RPMI7951 (cell line): ENCODE results near the gene STOX2. TPM values are rescaled to one million over a fixed set of nuclear protein-coding genes. Genes with fewer than 3 reads are reported as not detected.

Experiments used
- DNase-seq: peaks from one replicate; pipeline ENCODE4 v3.0.0-alpha.2; 2012; ENCODE audit warnings: low read depth
- total RNA-seq: library from RNA; depleted of rRNA; stranded (reverse); fragments of >200 nt; shearing (Covaris generic); gene quantifications from 2 replicates; pipeline ENCODE4 v1.2.3, GENCODE V29; 2014

STOX2 gene
- total RNA-seq, 1 experiment from 2014 or later: not detected

- DNase-seq: no peak
Measured at GRCh38 chr4:183986971-183987946, 82.2 kb downstream of the STOX2 start.

- peak; percentile 1 for DNase-seq
Measured at GRCh38 chr4:183987987-183988392, 82.9 kb downstream of the STOX2 start.

- DNase-seq: no peak
Measured at GRCh38 chr4:183988874-183989273, 83.8 kb downstream of the STOX2 start.

- no peak for DNase-seq
Measured at GRCh38 chr4:183989461-183989860, 84.4 kb downstream of the STOX2 start.

- DNase-seq: no peak
Measured at GRCh38 chr4:183989931-183990330, 84.8 kb downstream of the STOX2 start.

GRCh38 chr4:183993676-183994075 is 88.6 kb downstream of the STOX2 start:
- no peak for DNase-seq

GRCh38 chr4:183995570-183995969 is 90.5 kb downstream of the STOX2 start:
- DNase-seq: no peak

- DNase-seq: no peak
Measured at GRCh38 chr4:183996868-183997267, 91.8 kb downstream of the STOX2 start.

GRCh38 chr4:183999435-183999834 is 94.3 kb downstream of the STOX2 start:
- DNase-seq: no peak

- no peak for DNase-seq
Measured at GRCh38 chr4:184000457-184001396, 95.6 kb downstream of the STOX2 start.

GRCh38 chr4:184003433-184003832 is 98.3 kb downstream of the STOX2 start:
- no peak for DNase-seq

- DNase-seq: no peak
Measured at GRCh38 chr4:184007891-184008290, 102.8 kb downstream of the STOX2 start.

GRCh38 chr4:184010696-184011095 is 105.6 kb downstream of the STOX2 start:
- DNase-seq: no peak

GRCh38 chr4:184011826-184012380 is 106.8 kb downstream of the STOX2 start:
- DNase-seq: no peak

GRCh38 chr4:184012937-184013336 is 107.8 kb downstream of the STOX2 start:
- DNase-seq: no peak

- DNase-seq: no peak
Measured at GRCh38 chr4:184014301-184014700, 109.2 kb downstream of the STOX2 start.

- DNase-seq: no peak
Measured at GRCh38 chr4:184016759-184017668, 111.9 kb downstream of the STOX2 start.

GRCh38 chr4:184019076-184019475 is 114.0 kb downstream of the STOX2 start:
- no peak for DNase-seq

- no peak for DNase-seq
Measured at GRCh38 chr4:184019667-184020623, 114.8 kb downstream of the STOX2 start.

GRCh38 chr4:184021389-184021788 is 116.3 kb downstream of the STOX2 start:
- no peak for DNase-seq
